CD14-positive monocyte (primary cell): ENCODE results near the gene TPRX2. TPM values are rescaled to one million over a fixed set of nuclear protein-coding genes. Genes with fewer than 3 reads are reported as not detected.

Experiments used
- DNase-seq, 3 donors: peaks; one replicate each; pipeline ENCODE4 v3.0.0-alpha.2; 2011 to 2022
- H2AFZ ChIP-seq: 2 replicates; pipeline ENCODE4 v1.6.0; 2012; ENCODE audit warnings: mild to moderate bottlenecking, low read depth, low read length, inconsistent platforms; ENCODE audit not compliant: insufficient read depth, poor library complexity, severe bottlenecking
- H3K27ac ChIP-seq, 2 donors: 1 replicate in 1 of 2; 2 replicates in 1 of 2; pipeline ENCODE4 v1.5.1; 2012 to 2013; ENCODE audit warnings: low read length in 2 of 2, control low read depth in 1 of 2, inconsistent platforms in 1 of 2, low read depth in 1 of 2, mild to moderate bottlenecking in 1 of 2
- H3K27me3 ChIP-seq, 2 donors: one replicate each; pipeline versions ENCODE4 v1.6.0 to v1.6.1; 2011 to 2013; ENCODE audit warnings: low read length in 2 of 2; ENCODE audit not compliant: control insufficient read depth in 2 of 2, insufficient read depth in 2 of 2
- H3K36me3 ChIP-seq, 2 donors: replicated peaks in 1 of 2; 1 replicate in 1 of 2; 2 replicates in 1 of 2; pipeline versions ENCODE4 v1.5.1 to v1.6.1; 2012 to 2013; ENCODE audit warnings: low read length in 2 of 2, control low read depth in 1 of 2, inconsistent platforms in 1 of 2, mild to moderate bottlenecking in 1 of 2; ENCODE audit not compliant: insufficient read depth in 2 of 2, control insufficient read depth in 1 of 2
- H3K4me1 ChIP-seq, 2 donors: 1 replicate in 1 of 2; 2 replicates in 1 of 2; pipeline versions ENCODE4 v1.5.1 to v1.6.1; 2012 to 2013; ENCODE audit warnings: low read length in 2 of 2, control low read depth in 1 of 2, inconsistent platforms in 1 of 2, mild to moderate bottlenecking in 1 of 2, moderate library complexity in 1 of 2; ENCODE audit not compliant: insufficient read depth in 2 of 2, control insufficient read depth in 1 of 2
- H3K4me2 ChIP-seq: replicated peaks from 2 replicates; pipeline ENCODE3; 2012; ENCODE audit warnings: low read length, moderate library complexity, mild to moderate bottlenecking; ENCODE audit not compliant: poor library complexity, severe bottlenecking; ENCODE audit errors: extremely low read depth
- H3K4me3 ChIP-seq, 3 experiments: fragments of 200-600 bp in 1 of 3; sonication (generic) in 1 of 3; replicated peaks in 1 of 3; 1 replicate in 2 of 3; 2 replicates in 1 of 3; pipeline ENCODE4 v1.5.1; 2011 to 2013; ENCODE audit warnings: low read length in 3 of 3, mild to moderate bottlenecking in 3 of 3, control low read depth in 2 of 3, low read depth in 2 of 3, inconsistent platforms in 1 of 3, moderate library complexity in 1 of 3
- H3K79me2 ChIP-seq: 2 replicates; pipeline ENCODE4 v1.6.0; 2012; ENCODE audit warnings: mild to moderate bottlenecking, control low read depth, inconsistent platforms, low read length, moderate library complexity; ENCODE audit not compliant: insufficient read depth
- H3K9ac ChIP-seq: 2 replicates; pipeline ENCODE4 v1.6.0; 2017; ENCODE audit warnings: low read length, mild to moderate bottlenecking; ENCODE audit not compliant: insufficient read depth, poor library complexity, severe bottlenecking
- H3K9me3 ChIP-seq, 2 donors: replicated peaks in 1 of 2; 1 replicate in 1 of 2; 2 replicates in 1 of 2; pipeline versions ENCODE4 v1.5.1 to v1.6.1; 2012 to 2013; ENCODE audit warnings: low read length in 2 of 2, control low read depth in 1 of 2; ENCODE audit not compliant: control insufficient read depth in 1 of 2, insufficient read depth in 1 of 2
- H4K20me1 ChIP-seq: 2 replicates; pipeline ENCODE4 v1.6.0; 2012; ENCODE audit warnings: mild to moderate bottlenecking, low read length, control low read depth, moderate library complexity; ENCODE audit not compliant: insufficient read depth
- H3K27ac Mint-ChIP-seq, 7 donors: one replicate each; pipeline ENCODE4 v1.8.0; 2020; ENCODE audit warnings: mild to moderate bottlenecking in 7 of 7, mixed read lengths in 7 of 7, moderate library complexity in 6 of 7, inconsistent platforms in 2 of 7
- H3K27me3 Mint-ChIP-seq, 3 donors: one replicate each; pipeline ENCODE4 v1.8.0; 2021 to 2022; ENCODE audit warnings: low read depth in 3 of 3, mild to moderate bottlenecking in 3 of 3, mixed read lengths in 3 of 3, moderate library complexity in 3 of 3, inconsistent platforms in 1 of 3
- H3K36me3 Mint-ChIP-seq, 2 donors: one replicate each; pipeline ENCODE4 v1.8.0; 2020; ENCODE audit warnings: mixed read lengths in 2 of 2, inconsistent platforms in 1 of 2, mild to moderate bottlenecking in 1 of 2
- H3K4me1 Mint-ChIP-seq: one replicate; pipeline ENCODE4 v1.8.0; 2020; ENCODE audit warnings: mild to moderate bottlenecking, mixed read lengths
- H3K4me3 Mint-ChIP-seq, 2 donors: one replicate each; pipeline ENCODE4 v1.8.0; 2020; ENCODE audit warnings: mild to moderate bottlenecking in 2 of 2, mixed read lengths in 2 of 2, moderate library complexity in 1 of 2
- H3K9me3 Mint-ChIP-seq, 7 donors: one replicate each; pipeline ENCODE4 v1.8.0; 2020 to 2022; ENCODE audit warnings: mixed read lengths in 7 of 7, mild to moderate bottlenecking in 6 of 7, moderate library complexity in 6 of 7, inconsistent platforms in 2 of 7
- WGBS: methylation state at CpG from one replicate; pipeline ENCODE4 v1.1.5; 2013; ENCODE audit warnings: missing lambda C conversion rate; ENCODE audit not compliant: insufficient coverage; 5-methylcytosine and 5-hydroxymethylcytosine counted together
- intact Hi-C, 2 donors: fragments of 100-400 bp; cut with micrococcal nuclease; formaldehyde crosslinking; loops; one replicate each; pipeline versions ENCODE4 v1.15.0 to v1.15.1; 2023
- polyA plus RNA-seq, 3 donors: library from polyadenylated mRNA; depleted of rRNA in 1 of 3; unstranded in 2 of 3; stranded (reverse) in 1 of 3; fragments of 300-500 nt in 2 of 3; fragments of >200 nt in 1 of 3; fragmentation: Illumina TruSeq in 2 of 3; gene quantifications; 1 replicate in 2 of 3; 2 replicates in 1 of 3; pipeline ENCODE4 v1.2.3, GENCODE V29; 2012 to 2021
- TF ChIP-seq, protein P1 (sequence below): fragments of 200-600 bp; IDR thresholded peaks from one replicate; pipeline ENCODE4 v1.8.0; 2022; ENCODE audit warnings: antibody characterized with exemption, mild to moderate bottlenecking

Gene TPRX2
- polyA plus RNA-seq, 3 donors: not detected

DNA sequence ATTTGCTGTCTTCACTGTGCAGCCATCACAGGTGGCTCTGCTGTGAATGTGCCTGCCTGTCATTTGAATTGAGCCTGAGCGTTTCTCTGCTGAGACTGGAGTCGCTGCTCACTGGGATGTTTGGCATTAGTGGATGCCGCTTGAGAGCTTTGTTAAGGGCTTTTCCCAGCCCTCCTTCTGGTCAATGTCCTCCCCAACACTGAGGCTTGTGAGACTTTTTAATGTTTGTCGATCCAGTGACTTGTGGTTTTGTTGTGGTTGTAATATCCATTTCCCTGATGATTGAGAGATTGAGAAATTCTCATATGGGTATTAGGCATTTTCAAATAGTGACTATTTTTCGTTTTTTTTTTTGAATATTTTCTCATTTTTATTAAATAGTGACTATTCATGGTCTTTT is 2.6 kb downstream of the TPRX2 start:
- intact Hi-C loops: no loop called here
- no CpG with 5 or more reads among the region's 5 CpGs for WGBS

DNA sequence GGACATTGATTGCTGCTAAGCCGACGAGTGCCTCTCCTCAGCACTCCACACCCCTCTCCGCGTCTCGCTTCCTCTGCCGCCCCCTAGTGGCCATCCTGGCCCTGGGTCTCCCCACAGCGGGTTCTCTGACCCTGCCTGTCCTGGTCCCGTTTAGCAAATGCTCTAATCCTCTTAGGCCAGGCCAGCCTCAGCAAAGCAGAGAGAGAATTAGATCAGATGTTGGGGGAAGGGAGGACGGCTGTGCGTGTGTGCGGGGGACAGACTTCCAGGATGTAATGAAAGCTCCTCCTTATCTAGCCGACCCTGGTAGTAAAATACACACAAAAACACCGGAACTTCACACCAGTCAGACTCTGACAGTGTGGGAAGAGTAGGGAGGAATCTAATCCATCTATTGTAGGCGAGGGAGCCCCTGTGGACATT is 4.5 kb downstream of the TPRX2 start:
- intact Hi-C loops: no loop called here
- whole genome bisulfite sequencing: 50% methylated on average over 2 of the region's 14 CpGs
- Histone ChIP-seq H3K27ac (no peak overlapping the region), H4K20me1 (no peaks in the 10 kb centered on the region), H3K4me2 (no peak overlapping the region), H2AFZ (peak overlapping the region; percentile 11), H3K36me3 (no peaks in the 10 kb centered on the region), H3K9ac (no peak overlapping the region), H3K4me1 (no peaks in the 10 kb centered on the region), H3K4me3 (no peak overlapping the region), H3K9me3 (peaks cover 0 to 11% of the 10 kb centered on the region in 2 donors), H3K79me2 (no peaks in the 10 kb centered on the region), H3K27me3 (no peaks in the 10 kb centered on the region)
- Mint-ChIP-seq H3K27me3 (peaks cover 17 to 27% (median 22%) of the 10 kb centered on the region in 3 donors), H3K27ac (peak overlapping the region in 1 of 7 donors; percentile 37), H3K4me3 (no peak overlapping the region), H3K36me3 (no peaks in the 10 kb centered on the region), H3K4me1 (peaks cover 2% of the 10 kb centered on the region), H3K9me3 (peaks cover 7 to 19% (median 12%) of the 10 kb centered on the region in 7 donors)
- peak; percentile 23 to 49 (median 36) for DNase-seq
- TF ChIP-seq, protein P1, sequence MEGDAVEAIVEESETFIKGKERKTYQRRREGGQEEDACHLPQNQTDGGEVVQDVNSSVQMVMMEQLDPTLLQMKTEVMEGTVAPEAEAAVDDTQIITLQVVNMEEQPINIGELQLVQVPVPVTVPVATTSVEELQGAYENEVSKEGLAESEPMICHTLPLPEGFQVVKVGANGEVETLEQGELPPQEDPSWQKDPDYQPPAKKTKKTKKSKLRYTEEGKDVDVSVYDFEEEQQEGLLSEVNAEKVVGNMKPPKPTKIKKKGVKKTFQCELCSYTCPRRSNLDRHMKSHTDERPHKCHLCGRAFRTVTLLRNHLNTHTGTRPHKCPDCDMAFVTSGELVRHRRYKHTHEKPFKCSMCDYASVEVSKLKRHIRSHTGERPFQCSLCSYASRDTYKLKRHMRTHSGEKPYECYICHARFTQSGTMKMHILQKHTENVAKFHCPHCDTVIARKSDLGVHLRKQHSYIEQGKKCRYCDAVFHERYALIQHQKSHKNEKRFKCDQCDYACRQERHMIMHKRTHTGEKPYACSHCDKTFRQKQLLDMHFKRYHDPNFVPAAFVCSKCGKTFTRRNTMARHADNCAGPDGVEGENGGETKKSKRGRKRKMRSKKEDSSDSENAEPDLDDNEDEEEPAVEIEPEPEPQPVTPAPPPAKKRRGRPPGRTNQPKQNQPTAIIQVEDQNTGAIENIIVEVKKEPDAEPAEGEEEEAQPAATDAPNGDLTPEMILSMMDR: peak; percentile 94

More for the DNA sequence above, 2.6 kb downstream of the TPRX2 start:
- Histone ChIP-seq H3K9ac (no peak overlapping the region), H3K9me3 (peaks cover 0 to 11% of the 10 kb centered on the region in 2 donors), H3K4me2 (no peak overlapping the region), H3K27me3 (no peaks in the 10 kb centered on the region), H3K27ac (no peak overlapping the region), H3K4me1 (no peaks in the 10 kb centered on the region), H2AFZ (no peak overlapping the region), H3K36me3 (no peaks in the 10 kb centered on the region), H3K79me2 (no peaks in the 10 kb centered on the region), H4K20me1 (no peaks in the 10 kb centered on the region), H3K4me3 (no peak overlapping the region)
- no peak for DNase-seq
- Mint-ChIP-seq H3K36me3 (no peaks in the 10 kb centered on the region), H3K4me1 (peaks cover 2% of the 10 kb centered on the region), H3K27ac (no peak overlapping the region), H3K27me3 (peaks cover 15 to 30% (median 16%) of the 10 kb centered on the region in 3 donors), H3K4me3 (no peak overlapping the region), H3K9me3 (peaks cover 7 to 19% (median 12%) of the 10 kb centered on the region in 7 donors)
- TF ChIP-seq, protein P1: no peak
